H1 (cell line): ENCODE measurements around the gene PREX1. TPM values are rescaled to one million over a fixed set of nuclear protein-coding genes. Genes with fewer than 3 reads are reported as not detected.
A peak's percentile ranks its signal among the peaks of the same experiment; 100 is the strongest.

Experiments used
- CTCF ChIA-PET: fragments of 300-600 bp; sonication (Branson Sonifier 250); formaldehyde crosslinking; loops from one replicate; lab custom pipeline; 2021; ENCODE audit not compliant: partially characterized antibody; lab: Charles Lee
- POLR2A ChIA-PET: fragments of 300-600 bp; sonication (Branson Sonifier 250); formaldehyde crosslinking; loops from one replicate; lab custom pipeline; 2021; ENCODE audit warnings: inconsistent platforms; ENCODE audit not compliant: partially characterized antibody; lab: Charles Lee
- DNase-seq, 2 experiments: peaks; one replicate each; pipeline versions ENCODE4 v3.0.0 to v3.0.0-alpha.2; 2010 to 2022; ENCODE audit warnings: low spot score in 2 of 2, low read depth in 1 of 2, mixed read lengths in 1 of 2
- FAIRE-seq: peaks from 2 replicates; lab custom pipeline; 2011; peaks lifted over from hg19 to GRCh38; lab: Jason Lieb, UNC
- H2AFZ ChIP-seq: 2 replicates; pipeline ENCODE4 v1.8.1; 2012; ENCODE audit warnings: low read length, inconsistent platforms
- H2AK5ac ChIP-seq: 2 replicates; pipeline ENCODE4 v1.6.1; 2013; ENCODE audit warnings: low read depth, low read length
- H2BK120ac ChIP-seq: replicated peaks from 2 replicates; pipeline ENCODE3; 2013; ENCODE audit warnings: low read depth, low read length, inconsistent platforms
- H2BK12ac ChIP-seq: 2 replicates; pipeline ENCODE4 v1.6.1; 2013; ENCODE audit warnings: low read depth, low read length
- H2BK15ac ChIP-seq: 2 replicates; pipeline ENCODE4 v1.6.1; 2013; ENCODE audit warnings: low read length
- H2BK20ac ChIP-seq: 2 replicates; pipeline ENCODE4 v1.6.1; 2013; ENCODE audit warnings: low read length
- H2BK5ac ChIP-seq: 2 replicates; pipeline ENCODE4 v1.6.1; 2013; ENCODE audit warnings: low read depth, low read length
- H3K14ac ChIP-seq: 2 replicates; pipeline ENCODE4 v1.6.1; 2013; ENCODE audit warnings: inconsistent platforms; ENCODE audit not compliant: insufficient read length
- H3K18ac ChIP-seq: 2 replicates; pipeline ENCODE4 v1.6.1; 2013; ENCODE audit warnings: low read length; ENCODE audit errors: extremely low read depth
- H3K23ac ChIP-seq: 2 replicates; pipeline ENCODE4 v1.6.1; 2013; ENCODE audit warnings: inconsistent platforms; ENCODE audit not compliant: insufficient read length
- H3K23me2 ChIP-seq: 2 replicates; pipeline ENCODE4 v1.6.1; 2013; ENCODE audit warnings: low read depth, low read length
- H3K27ac ChIP-seq: 2 replicates; pipeline ENCODE4 v1.6.1; 2011; ENCODE audit warnings: low read depth, low read length, inconsistent platforms
- H3K27me3 ChIP-seq, 4 experiments: replicated peaks in 1 of 4; 1 replicate in 1 of 4; 2 replicates in 3 of 4; pipeline versions ENCODE4 v1.6.1 to v1.8.1; 2011 to 2013; ENCODE audit warnings: low read length in 3 of 4, mild to moderate bottlenecking in 3 of 4, inconsistent platforms in 2 of 4, mixed read lengths in 2 of 4, moderate library complexity in 1 of 4; ENCODE audit not compliant: control insufficient read depth in 3 of 4, insufficient read depth in 3 of 4; ENCODE audit errors: extremely low read depth in 1 of 4
- H3K36me3 ChIP-seq, 4 experiments: 2 replicates each; pipeline versions ENCODE4 v1.6.1 to v1.8.1; 2011 to 2013; ENCODE audit warnings: mild to moderate bottlenecking in 4 of 4, low read length in 3 of 4, moderate library complexity in 2 of 4, control low read depth in 1 of 4, inconsistent platforms in 1 of 4; ENCODE audit not compliant: insufficient read depth in 4 of 4, control insufficient read depth in 2 of 4
- H3K4ac ChIP-seq: replicated peaks from 2 replicates; pipeline ENCODE3; 2013; ENCODE audit warnings: low read length, low read depth, mixed read lengths, inconsistent platforms; ENCODE audit not compliant: insufficient read length
- H3K4me1 ChIP-seq, 4 experiments: replicated peaks in 1 of 4; 1 replicate in 1 of 4; 2 replicates in 3 of 4; pipeline versions ENCODE4 v1.6.1 to v1.8.1; 2011 to 2013; ENCODE audit warnings: low read length in 3 of 4, inconsistent platforms in 2 of 4, mixed read lengths in 1 of 4; ENCODE audit not compliant: insufficient read depth in 4 of 4, control insufficient read depth in 3 of 4
- H3K4me2 ChIP-seq, 2 experiments: 2 replicates each; pipeline versions ENCODE4 v1.6.1 to v1.8.1; 2011 to 2013; ENCODE audit warnings: low read depth in 2 of 2, low read length in 2 of 2, control low read depth in 1 of 2, inconsistent platforms in 1 of 2, mild to moderate bottlenecking in 1 of 2; ENCODE audit not compliant: insufficient read depth in 1 of 2
- H3K4me3 ChIP-seq, 4 experiments: fragments of 200-600, 300-600 bp in 1 of 4; sonication (generic), shearing (Covaris generic), sonication (Bioruptor Twin) in 1 of 4; 2 replicates each; pipeline versions ENCODE4 v1.5.1 to v1.8.1; 2011 to 2016; ENCODE audit warnings: low read length in 4 of 4, low read depth in 3 of 4, control low read depth in 2 of 4, inconsistent platforms in 2 of 4, mild to moderate bottlenecking in 2 of 4, mixed read lengths in 1 of 4, moderate library complexity in 1 of 4; ENCODE audit not compliant: insufficient read depth in 2 of 4; ENCODE audit errors: extremely low read depth in 1 of 4
- H3K56ac ChIP-seq: replicated peaks from 2 replicates; pipeline ENCODE3; 2013; ENCODE audit warnings: low read depth, mild to moderate bottlenecking, mixed read lengths, low read length, inconsistent platforms; ENCODE audit not compliant: insufficient read length
- H3K79me1 ChIP-seq: 2 replicates; pipeline ENCODE4 v1.6.1; 2013; ENCODE audit warnings: low read depth, low read length, control low read depth
- H3K79me2 ChIP-seq, 2 experiments: 2 replicates each; pipeline versions ENCODE4 v1.6.1 to v1.8.1; 2012 to 2013; ENCODE audit warnings: low read length in 2 of 2, mild to moderate bottlenecking in 2 of 2, inconsistent platforms in 1 of 2; ENCODE audit not compliant: insufficient read depth in 2 of 2, control insufficient read depth in 1 of 2
- H3K9ac ChIP-seq, 4 experiments: replicated peaks in 1 of 4; 1 replicate in 1 of 4; 2 replicates in 3 of 4; pipeline versions ENCODE4 v1.6.1 to v1.8.1; 2011 to 2013; ENCODE audit warnings: low read depth in 3 of 4, low read length in 3 of 4, control low read depth in 2 of 4, mild to moderate bottlenecking in 2 of 4, moderate library complexity in 2 of 4, inconsistent platforms in 1 of 4; ENCODE audit errors: extremely low read depth in 1 of 4
- H3K9me3 ChIP-seq, 2 experiments: 2 replicates each; pipeline versions ENCODE4 v1.6.1 to v1.8.1; 2012 to 2013; ENCODE audit warnings: mild to moderate bottlenecking in 2 of 2, moderate library complexity in 2 of 2, control low read depth in 1 of 2, inconsistent platforms in 1 of 2, low read depth in 1 of 2, low read length in 1 of 2, mixed read lengths in 1 of 2; ENCODE audit not compliant: insufficient read depth in 2 of 2
- H4K20me1 ChIP-seq, 2 experiments: replicated peaks in 1 of 2; 2 replicates each; pipeline versions ENCODE3 to v1.8.1; 2011 to 2013; ENCODE audit warnings: inconsistent platforms in 2 of 2, low read length in 2 of 2, mild to moderate bottlenecking in 1 of 2; ENCODE audit not compliant: insufficient read depth in 2 of 2, control insufficient read depth in 1 of 2
- H4K5ac ChIP-seq: 2 replicates; pipeline ENCODE4 v1.6.1; 2013; ENCODE audit warnings: low read length, low read depth, mixed read lengths, inconsistent platforms; ENCODE audit not compliant: insufficient read length
- H4K8ac ChIP-seq: 2 replicates; pipeline ENCODE4 v1.8.0; 2013; ENCODE audit warnings: mild to moderate bottlenecking, moderate library complexity, low read length, inconsistent platforms; ENCODE audit not compliant: insufficient read depth; ENCODE audit errors: extremely low read depth
- H4K91ac ChIP-seq: replicated peaks from 2 replicates; pipeline ENCODE3; 2013; ENCODE audit warnings: low read length, mixed read lengths, inconsistent platforms; ENCODE audit not compliant: insufficient read length
- BACH1 ChIP-seq: IDR thresholded peaks from 2 replicates; pipeline ENCODE4 v1.6.1; 2012; ENCODE audit warnings: low read length, improper control_type of control experiment
- CBX5 ChIP-seq: fragments of 300-800, 300-1000 bp; sonication (generic); IDR thresholded peaks from 2 replicates; pipeline ENCODE4 v1.7.1; 2016; ENCODE audit warnings: antibody characterized with exemption, low read length, low read depth
- CEBPB ChIP-seq: IDR thresholded peaks from 2 replicates; pipeline ENCODE4 v1.6.1; 2012; ENCODE audit warnings: low read depth, low read length
- EGR1 ChIP-seq: IDR thresholded peaks from 2 replicates; pipeline ENCODE4 v1.6.1; 2011; ENCODE audit warnings: low read depth, low read length, borderline replicate concordance
- FOSL1 ChIP-seq: IDR thresholded peaks from 2 replicates; pipeline ENCODE4 v1.6.1; 2011; ENCODE audit warnings: mild to moderate bottlenecking, low read depth, low read length, moderate library complexity; ENCODE audit not compliant: insufficient read depth
- POLR2A ChIP-seq, 2 experiments: IDR thresholded peaks; 1 replicate in 1 of 2; 2 replicates in 1 of 2; pipeline ENCODE4 v1.6.1; 2011; ENCODE audit warnings: low read depth in 2 of 2, low read length in 2 of 2, mild to moderate bottlenecking in 2 of 2; ENCODE audit errors: control extremely low read depth in 1 of 2
- SIN3A ChIP-seq, 2 experiments: IDR thresholded peaks in 1 of 2; conservative IDR thresholded peaks in 1 of 2; 2 replicates each; pipeline ENCODE4 v1.6.1; 2011 to 2012; ENCODE audit warnings: low read length in 2 of 2, improper control_type of control experiment in 1 of 2, low read depth in 1 of 2, mild to moderate bottlenecking in 1 of 2
- SIRT6 ChIP-seq: IDR thresholded peaks from one replicate; pipeline ENCODE4 v1.7.1; 2012; ENCODE audit warnings: low read length, inconsistent platforms
- SP1 ChIP-seq: IDR thresholded peaks from 2 replicates; pipeline ENCODE4 v1.6.1; 2011; ENCODE audit warnings: low read depth, low read length
- TCF12 ChIP-seq: IDR thresholded peaks from 2 replicates; pipeline ENCODE4 v1.6.1; 2011; ENCODE audit warnings: low read depth, mild to moderate bottlenecking, low read length
- WGBS, 2 experiments: shearing (Covaris generic) in 1 of 2; methylation state at CpG; one replicate each; pipeline versions ENCODE4 v1.1.6 to v1.1.7; 2013 to 2015; ENCODE audit warnings: low lambda C conversion rate in 2 of 2, mixed read lengths in 2 of 2, inconsistent platforms in 1 of 2, low coverage in 1 of 2, missing lambda C conversion rate in 1 of 2; ENCODE audit not compliant: insufficient replicate concordance in 2 of 2, insufficient coverage in 1 of 2, insufficient read length in 1 of 2; ENCODE audit errors: extremely low coverage in 1 of 2, missing lambda C conversion rate in 1 of 2; 5-methylcytosine and 5-hydroxymethylcytosine counted together
- polyA plus RNA-seq, 7 experiments: library from polyadenylated mRNA; depleted of rRNA in 3 of 7; stranded (reverse) in 5 of 7; unstranded in 2 of 7; fragments of >200 nt in 5 of 7; fragments of 200-250 nt in 2 of 7; gene quantifications; 1 replicate in 5 of 7; 2 replicates in 1 of 7; 4 replicates in 1 of 7; pipeline versions ENCODE4 v1.2.1 to v1.2.3, GENCODE V29; 2011 to 2013; ENCODE audit warnings: missing spikeins in 2 of 7, mixed read lengths in 2 of 7
- total RNA-seq: library from RNA; stranded (reverse); fragmentation: NEBNext Ultra II Directional; extraction: Animal tissue kit (Norgen Biotek cat#: 25700); gene quantifications from 2 replicates; pipeline ENCODE4 v1.2.1, GENCODE V29; 2021
- TF ChIP-seq, protein P1 (sequence below), 3 experiments: IDR thresholded peaks; 1 replicate in 2 of 3; 2 replicates in 1 of 3; pipeline versions ENCODE4 v1.5.1 to v1.6.1; 2011; ENCODE audit warnings: low read length in 3 of 3, mild to moderate bottlenecking in 3 of 3, inconsistent platforms in 2 of 3, low read depth in 1 of 3, moderate library complexity in 1 of 3; ENCODE audit not compliant: insufficient read depth in 1 of 3; ENCODE audit errors: control extremely low read depth in 1 of 3
- TF ChIP-seq, protein P2 (sequence below): IDR thresholded peaks from 2 replicates; pipeline ENCODE4 v1.6.1; 2011; ENCODE audit warnings: low read depth, mild to moderate bottlenecking, low read length; ENCODE audit not compliant: insufficient read depth

The PREX1 gene
- total and polyA plus RNA-seq, 2 of the 8 experiments (the other 6 are each of a cell fraction or from before 2014, with no cell fraction given), result 10.7 to 12.8 TPM

DNA sequence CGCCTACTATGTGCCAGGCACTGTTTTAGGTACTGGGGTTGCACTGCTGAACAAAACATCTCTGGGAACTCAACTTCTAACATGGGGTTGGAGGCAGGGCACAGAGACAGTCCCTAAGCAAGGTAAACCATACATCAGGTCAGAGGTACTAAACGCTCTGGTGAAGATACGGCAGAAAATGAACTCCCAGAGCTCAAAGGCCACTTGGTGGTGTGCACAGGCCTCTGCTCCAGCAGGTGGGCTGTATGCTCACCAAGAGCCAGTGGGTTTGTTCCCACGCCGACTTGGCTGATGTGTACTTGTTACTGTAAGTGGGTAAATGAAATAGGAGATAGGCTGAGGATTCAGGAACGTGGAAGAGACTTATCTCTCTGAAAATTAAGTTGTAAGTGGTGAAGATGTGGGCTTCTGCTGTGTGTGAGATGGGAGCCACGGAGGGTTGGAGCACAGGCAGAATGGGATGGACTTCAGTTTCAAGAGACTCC lies 133.4 kb downstream of the PREX1 start:
- H3K36me3 ChIP-seq, result no peaks in the 10 kb centered on the region; a peak in 1 of 8 replicates
- ChIA-PET POLR2A (no interaction called here), CTCF (interaction anchor here (1.3 to 16.7 kb wide), 3 partner anchors 10 to 35 kb away, joined by 4 to 186 read pairs (median 6); no protein-coding TSS in a partner anchor)
- no peaks in the 10 kb centered on the region for H3K9me3 ChIP-seq
- H3K27me3 ChIP-seq, result no peaks in the 10 kb centered on the region
- no peaks in the 10 kb centered on the region; a peak in 1 of 7 replicates for H3K4me1 ChIP-seq
- H4K8ac ChIP-seq, result no peak overlapping the region
- H3K23ac ChIP-seq, result no peak overlapping the region
- FAIRE-seq (no peak), DNase-seq (no peak)
- H4K91ac ChIP-seq, result no peak overlapping the region
- H3K4me2 ChIP-seq, result no peak overlapping the region
- H3K27ac ChIP-seq, result no peak overlapping the region
- no peak overlapping the region for H2BK15ac ChIP-seq
- H3K14ac ChIP-seq, result no peak overlapping the region
- no peak overlapping the region for H2AK5ac ChIP-seq
- no peak overlapping the region for H4K5ac ChIP-seq
- no peak overlapping the region for H3K4ac ChIP-seq
- H2AFZ ChIP-seq, result no peak overlapping the region
- no peaks in the 10 kb centered on the region; the same call in 1 of the 2 replicates for H3K23me2 ChIP-seq
- H3K4me3 ChIP-seq, result no peak overlapping the region
- H3K56ac ChIP-seq, result no peak overlapping the region
- no peaks in the 10 kb centered on the region for H3K79me2 ChIP-seq
- no peak overlapping the region for H2BK5ac ChIP-seq
- no peak overlapping the region for H3K18ac ChIP-seq
- no peaks in the 10 kb centered on the region for H3K79me1 ChIP-seq
- WGBS, 2 experiments, result 87% methylated on average over 7 of the region's 7 CpGs; no CpG with 5 or more reads in 1 of the 2 experiments
- H2BK20ac ChIP-seq, result no peak overlapping the region
- 0 out of 2 replicates have a peak overlapping the region, but pooled peaks have one; percentile 17 for H2BK12ac ChIP-seq
- no peaks in the 10 kb centered on the region for H4K20me1 ChIP-seq
- H2BK120ac ChIP-seq, result no peak overlapping the region
- H3K9ac ChIP-seq, result no peak overlapping the region
- no peak for TF ChIP-seq POLR2A (IDR thresholded peaks at IDR 0.05; ENCODE audit: control extremely low read depth in 1 of 2, low read depth in 2 of 2, low read length in 2 of 2)
- TF ChIP-seq EGR1, result no peak
- TF ChIP-seq CEBPB, result no peak
- TF ChIP-seq SP1, result no peak
- TF ChIP-seq, protein P1, sequence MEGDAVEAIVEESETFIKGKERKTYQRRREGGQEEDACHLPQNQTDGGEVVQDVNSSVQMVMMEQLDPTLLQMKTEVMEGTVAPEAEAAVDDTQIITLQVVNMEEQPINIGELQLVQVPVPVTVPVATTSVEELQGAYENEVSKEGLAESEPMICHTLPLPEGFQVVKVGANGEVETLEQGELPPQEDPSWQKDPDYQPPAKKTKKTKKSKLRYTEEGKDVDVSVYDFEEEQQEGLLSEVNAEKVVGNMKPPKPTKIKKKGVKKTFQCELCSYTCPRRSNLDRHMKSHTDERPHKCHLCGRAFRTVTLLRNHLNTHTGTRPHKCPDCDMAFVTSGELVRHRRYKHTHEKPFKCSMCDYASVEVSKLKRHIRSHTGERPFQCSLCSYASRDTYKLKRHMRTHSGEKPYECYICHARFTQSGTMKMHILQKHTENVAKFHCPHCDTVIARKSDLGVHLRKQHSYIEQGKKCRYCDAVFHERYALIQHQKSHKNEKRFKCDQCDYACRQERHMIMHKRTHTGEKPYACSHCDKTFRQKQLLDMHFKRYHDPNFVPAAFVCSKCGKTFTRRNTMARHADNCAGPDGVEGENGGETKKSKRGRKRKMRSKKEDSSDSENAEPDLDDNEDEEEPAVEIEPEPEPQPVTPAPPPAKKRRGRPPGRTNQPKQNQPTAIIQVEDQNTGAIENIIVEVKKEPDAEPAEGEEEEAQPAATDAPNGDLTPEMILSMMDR (IDR thresholded peaks at IDR 0.05; ENCODE audit: control extremely low read depth in 1 of 3, insufficient read depth in 1 of 3, low read depth in 1 of 3, low read length in 3 of 3), result no peak
- no peak for TF ChIP-seq CBX5
- no peak for TF ChIP-seq SIN3A (conservative IDR thresholded peaks at IDR 0.05 in 1 of 2, IDR thresholded peaks at IDR 0.05 in 1 of 2; ENCODE audit: low read depth in 1 of 2, low read length in 2 of 2)
- TF ChIP-seq TCF12, result no peak
- TF ChIP-seq SIRT6, result no peak
- no peak for TF ChIP-seq BACH1
- no peak for TF ChIP-seq FOSL1
- TF ChIP-seq, protein P2, sequence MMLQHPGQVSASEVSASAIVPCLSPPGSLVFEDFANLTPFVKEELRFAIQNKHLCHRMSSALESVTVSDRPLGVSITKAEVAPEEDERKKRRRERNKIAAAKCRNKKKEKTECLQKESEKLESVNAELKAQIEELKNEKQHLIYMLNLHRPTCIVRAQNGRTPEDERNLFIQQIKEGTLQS, result no peak
